Neuronal stem cell (in vitro differentiated cells): Measurements from ENCODE around the gene TTC28.

Source experiments
- DNase-seq: peaks from one replicate; pipeline ENCODE4 v3.0.0-alpha.2; 2013; ENCODE audit warnings: low spot score
- H2AFZ ChIP-seq: one replicate; pipeline ENCODE4 v1.6.1; 2013; ENCODE audit warnings: mild to moderate bottlenecking, low read length, inconsistent platforms
- H2AK5ac ChIP-seq: 2 replicates; pipeline ENCODE4 v1.6.1; 2013; ENCODE audit warnings: low read depth, mild to moderate bottlenecking, inconsistent platforms, low read length, moderate library complexity, mixed read lengths
- H2BK120ac ChIP-seq: 2 replicates; pipeline ENCODE4 v1.6.1; 2013; ENCODE audit warnings: low read depth, mild to moderate bottlenecking, inconsistent platforms, low read length, moderate library complexity, mixed read lengths
- H2BK12ac ChIP-seq: one replicate; pipeline ENCODE4 v1.6.1; 2013; ENCODE audit warnings: low read length, inconsistent platforms
- H2BK15ac ChIP-seq: 2 replicates; pipeline ENCODE4 v1.6.1; 2013; ENCODE audit warnings: mild to moderate bottlenecking, low read length, inconsistent platforms, mixed read lengths
- H2BK5ac ChIP-seq: one replicate; pipeline ENCODE4 v1.6.1; 2013; ENCODE audit warnings: inconsistent platforms, mild to moderate bottlenecking, low read length, moderate library complexity
- H3K14ac ChIP-seq: one replicate; pipeline ENCODE4 v1.6.1; 2013; ENCODE audit warnings: low read length, inconsistent platforms
- H3K18ac ChIP-seq: 2 replicates; pipeline ENCODE4 v1.6.1; 2013; ENCODE audit warnings: low read length, inconsistent platforms
- H3K23ac ChIP-seq: 2 replicates; pipeline ENCODE4 v1.6.1; 2013; ENCODE audit warnings: low read depth, mild to moderate bottlenecking, mixed read lengths, low read length, inconsistent platforms; ENCODE audit not compliant: poor library complexity
- H3K27ac ChIP-seq: replicated peaks from 3 replicates; pipeline ENCODE4 v1.5.1; 2013; ENCODE audit warnings: low read length, inconsistent platforms
- H3K27me3 ChIP-seq, 3 experiments: 2 replicates each; pipeline ENCODE4 v1.6.1; 2013; ENCODE audit warnings: low read length in 3 of 3, mild to moderate bottlenecking in 2 of 3, inconsistent platforms in 1 of 3, low read depth in 1 of 3, mixed read lengths in 1 of 3, moderate library complexity in 1 of 3; ENCODE audit not compliant: control insufficient read depth in 3 of 3, insufficient read depth in 3 of 3
- H3K36me3 ChIP-seq, 2 donors: replicated peaks in 1 of 2; 2 replicates each; pipeline ENCODE4 v1.6.1; 2013; ENCODE audit warnings: low read length in 2 of 2; ENCODE audit not compliant: control insufficient read depth in 2 of 2, insufficient read depth in 2 of 2
- H3K4ac ChIP-seq: 2 replicates; pipeline ENCODE4 v1.6.1; 2013; ENCODE audit warnings: inconsistent platforms, mild to moderate bottlenecking, low read length, moderate library complexity
- H3K4me1 ChIP-seq, 2 donors: 1 replicate in 1 of 2; 2 replicates in 1 of 2; pipeline ENCODE4 v1.6.1; 2013; ENCODE audit warnings: low read length in 2 of 2, low read depth in 1 of 2; ENCODE audit not compliant: control insufficient read depth in 2 of 2, insufficient read depth in 1 of 2
- H3K4me2 ChIP-seq: one replicate; pipeline ENCODE4 v1.6.1; 2013; ENCODE audit warnings: mild to moderate bottlenecking, low read length, inconsistent platforms; ENCODE audit not compliant: insufficient read depth, poor library complexity, severe bottlenecking
- H3K4me3 ChIP-seq, 2 donors: 2 replicates each; pipeline ENCODE4 v1.5.1; 2013; ENCODE audit warnings: low read length in 2 of 2, mild to moderate bottlenecking in 2 of 2, inconsistent platforms in 1 of 2, moderate library complexity in 1 of 2
- H3K79me1 ChIP-seq: one replicate; pipeline ENCODE4 v1.6.1; 2013; ENCODE audit warnings: low read depth, mild to moderate bottlenecking, inconsistent platforms, low read length, moderate library complexity
- H3K9ac ChIP-seq: one replicate; pipeline ENCODE4 v1.6.1; 2013; ENCODE audit warnings: mild to moderate bottlenecking, low read depth, low read length, inconsistent platforms; ENCODE audit not compliant: poor library complexity
- H3K9me3 ChIP-seq, 2 donors: replicated peaks in 1 of 2; 2 replicates each; pipeline versions ENCODE3 to v1.6.1; 2013; ENCODE audit warnings: low read length in 2 of 2, mild to moderate bottlenecking in 2 of 2, inconsistent platforms in 1 of 2, low read depth in 1 of 2, mixed read lengths in 1 of 2, moderate library complexity in 1 of 2; ENCODE audit not compliant: control insufficient read depth in 2 of 2, insufficient read depth in 1 of 2
- H4K8ac ChIP-seq: one replicate; pipeline ENCODE4 v1.6.1; 2013; ENCODE audit warnings: low read depth, mild to moderate bottlenecking, inconsistent platforms, low read length, moderate library complexity
- H4K91ac ChIP-seq: one replicate; pipeline ENCODE4 v1.6.1; 2013; ENCODE audit warnings: low read length, low read depth, mild to moderate bottlenecking, inconsistent platforms; ENCODE audit not compliant: poor library complexity
- WGBS, 2 donors: extraction: QIAGEN DNeasy Blood & Tissue Kit; methylation state at CpG; one replicate each; pipeline ENCODE4 v1.1.7; 2013; ENCODE audit warnings: missing lambda C conversion rate in 2 of 2, mixed read lengths in 1 of 2; ENCODE audit not compliant: insufficient read length in 2 of 2, insufficient replicate concordance in 1 of 2; ENCODE audit errors: extremely low coverage in 2 of 2; 5-methylcytosine and 5-hydroxymethylcytosine counted together

TTC28 gene

GRCh38 chr22:28332410-28332809 lies 347.2 kb downstream of the TTC28 start:
- H3K4ac ChIP-seq: no peak overlapping the region
- no peak overlapping the region for H3K23ac ChIP-seq
- no peak overlapping the region for H3K27ac ChIP-seq
- no peaks in the 10 kb centered on the region for H3K27me3 ChIP-seq
- no peak overlapping the region for H2BK120ac ChIP-seq
- H2BK12ac ChIP-seq: no peak overlapping the region
- no CpG with 5 or more reads among the region's 1 CpG for WGBS, 2 donors
- no peak overlapping the region for H4K8ac ChIP-seq
- no peaks in the 10 kb centered on the region for H3K79me1 ChIP-seq
- H2BK15ac ChIP-seq: no peak overlapping the region
- H3K14ac ChIP-seq: no peak overlapping the region
- H3K18ac ChIP-seq: no peak overlapping the region
- H3K9ac ChIP-seq: no peak overlapping the region
- H2AFZ ChIP-seq: no peak overlapping the region
- DNase-seq: no peak
- H2BK5ac ChIP-seq: no peak overlapping the region
- H4K91ac ChIP-seq: no peak overlapping the region
- H3K36me3 ChIP-seq: no peaks in the 10 kb centered on the region
- no peaks in the 10 kb centered on the region for H3K9me3 ChIP-seq
- H3K4me3 ChIP-seq: no peak overlapping the region
- no peak overlapping the region for H2AK5ac ChIP-seq
- H3K4me2 ChIP-seq: no peak overlapping the region
- peaks cover 0 to 6% of the 10 kb centered on the region in 2 donors for H3K4me1 ChIP-seq

GRCh38 chr22:28331695-28332094 lies 347.9 kb downstream of the TTC28 start:
- Histone ChIP-seq H3K79me1 (no peaks in the 10 kb centered on the region), H3K4me3 (no peak overlapping the region), H3K27me3 (no peaks in the 10 kb centered on the region), H3K27ac (no peak overlapping the region), H3K18ac (no peak overlapping the region), H3K4me2 (no peak overlapping the region), H3K14ac (no peak overlapping the region), H4K8ac (no peak overlapping the region), H3K9ac (no peak overlapping the region), H2BK12ac (no peak overlapping the region), H3K23ac (no peak overlapping the region), H3K9me3 (no peaks in the 10 kb centered on the region), H2BK120ac (no peak overlapping the region), H3K36me3 (no peaks in the 10 kb centered on the region), H2AK5ac (no peak overlapping the region), H2BK5ac (no peak overlapping the region), H2BK15ac (no peak overlapping the region), H2AFZ (no peak overlapping the region), H3K4me1 (peaks cover 0 to 6% of the 10 kb centered on the region in 2 donors), H4K91ac (no peak overlapping the region), H3K4ac (no peak overlapping the region)
- DNase-seq: no peak

- Histone ChIP-seq H3K4me2 (no peak overlapping the region), H3K14ac (no peak overlapping the region), H3K36me3 (no peaks in the 10 kb centered on the region), H3K4ac (no peak overlapping the region), H3K79me1 (no peaks in the 10 kb centered on the region), H3K18ac (no peak overlapping the region), H4K8ac (no peak overlapping the region), H3K27ac (no peak overlapping the region), H2BK120ac (no peak overlapping the region), H3K4me3 (no peak overlapping the region), H3K27me3 (no peaks in the 10 kb centered on the region), H2BK5ac (no peak overlapping the region), H2BK15ac (no peak overlapping the region), H2BK12ac (no peak overlapping the region), H2AFZ (no peak overlapping the region), H4K91ac (no peak overlapping the region), H2AK5ac (no peak overlapping the region), H3K9me3 (no peaks in the 10 kb centered on the region), H3K9ac (no peak overlapping the region), H3K4me1 (peaks cover 0 to 9% of the 10 kb centered on the region in 2 donors), H3K23ac (no peak overlapping the region)
- no peak for DNase-seq
- no CpG with 5 or more reads among the region's 3 CpGs for WGBS, 2 donors
Measured at GRCh38 chr22:28329186-28330073, 350.2 kb downstream of the TTC28 start.

- H2BK12ac ChIP-seq: no peak overlapping the region
- H4K91ac ChIP-seq: no peak overlapping the region
- H3K9ac ChIP-seq: no peak overlapping the region
Measured at GRCh38 chr22:28328756-28329155, 350.9 kb downstream of the TTC28 start.

More at GRCh38 chr22:28328756-28329155, 350.9 kb downstream of the TTC28 start:
- H2BK120ac ChIP-seq: no peak overlapping the region
- no peaks in the 10 kb centered on the region for H3K36me3 ChIP-seq
- H3K4me2 ChIP-seq: no peak overlapping the region
- H3K23ac ChIP-seq: no peak overlapping the region
- H3K18ac ChIP-seq: no peak overlapping the region
- no peak overlapping the region for H3K4me3 ChIP-seq
- no peak for DNase-seq
- no peak overlapping the region for H3K27ac ChIP-seq
- no peak overlapping the region for H2AK5ac ChIP-seq
- WGBS, 2 donors: no CpG with 5 or more reads among the region's 1 CpG
- no peak overlapping the region for H3K14ac ChIP-seq
- H3K9me3 ChIP-seq: no peaks in the 10 kb centered on the region
- H3K79me1 ChIP-seq: no peaks in the 10 kb centered on the region
- no peak overlapping the region for H2AFZ ChIP-seq
- H3K4me1 ChIP-seq: peaks cover 0 to 9% of the 10 kb centered on the region in 2 donors
- no peak overlapping the region for H2BK5ac ChIP-seq
- no peak overlapping the region for H3K4ac ChIP-seq
- no peak overlapping the region for H2BK15ac ChIP-seq
- H4K8ac ChIP-seq: no peak overlapping the region
- H3K27me3 ChIP-seq: no peaks in the 10 kb centered on the region
